Fibroblast of the conjunctiva (primary cell): ENCODE measurements around the gene PRKACA.
"Not testable (repeated sequence)": the region's sequence is repeated elsewhere in the genome, so short reads cannot be mapped to it uniquely, and the experiment has no call there.

Source experiments
- DNase-seq: peaks from one replicate; pipeline ENCODE4 v3.0.0-alpha.2; 2010; ENCODE audit warnings: low read depth

The PRKACA gene

DNA sequence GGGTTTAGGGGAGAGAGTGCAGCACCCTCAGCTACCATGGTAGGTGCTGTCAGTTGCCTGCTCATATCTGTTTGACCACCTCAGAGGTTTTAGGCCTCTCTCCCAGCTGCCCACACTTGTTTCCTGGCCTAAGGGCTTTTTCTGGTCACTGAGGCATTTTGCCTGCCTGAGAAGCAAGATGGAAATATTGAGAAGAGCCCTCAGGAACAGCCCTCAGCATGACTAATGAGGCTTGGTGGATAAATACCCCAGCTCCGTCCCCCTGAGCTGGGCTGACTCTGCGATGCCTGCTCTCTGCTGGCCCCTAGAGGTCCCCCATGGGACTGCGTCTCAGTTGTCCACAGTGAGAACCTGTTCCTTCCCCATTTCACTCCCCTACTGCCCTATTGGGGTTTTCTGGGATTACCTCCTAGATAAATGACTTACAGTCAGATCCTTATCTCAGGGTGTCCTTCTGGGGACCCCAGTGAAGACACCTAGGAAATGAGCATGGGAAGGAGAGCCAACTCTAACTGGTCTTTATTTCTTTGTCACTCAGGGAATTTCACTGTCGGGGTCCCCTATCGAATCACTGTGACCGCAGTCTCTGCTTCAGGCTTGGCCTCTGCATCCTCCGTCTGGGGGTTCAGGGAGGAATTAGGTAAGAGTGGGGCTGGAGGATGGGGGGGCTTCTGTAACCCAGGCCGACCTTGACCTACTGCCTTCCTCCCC, 69.0 kb downstream of the PRKACA start:
- DNase-seq = no peak

DNA sequence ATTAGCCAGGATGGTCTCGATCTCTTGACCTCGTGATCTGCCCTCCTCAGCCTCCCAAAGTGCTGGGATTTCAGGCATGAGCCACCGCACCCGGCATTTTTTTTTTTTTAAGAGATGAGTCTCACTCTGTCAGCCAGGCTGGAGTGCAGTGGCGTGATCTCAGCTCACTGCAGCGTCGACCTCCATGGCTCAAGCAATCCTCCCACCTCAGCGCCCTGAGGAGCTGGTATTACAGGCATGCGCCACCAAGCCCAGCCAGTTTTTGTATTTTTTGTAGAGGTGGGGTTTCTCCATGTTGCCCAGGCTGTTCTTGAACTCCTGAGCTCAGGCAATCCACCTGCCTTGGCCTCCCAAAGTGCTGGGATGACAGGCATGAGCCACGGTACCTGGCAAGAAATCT, 69.7 kb downstream of the PRKACA start:
- DNase-seq = not testable (repeated sequence)

DNA sequence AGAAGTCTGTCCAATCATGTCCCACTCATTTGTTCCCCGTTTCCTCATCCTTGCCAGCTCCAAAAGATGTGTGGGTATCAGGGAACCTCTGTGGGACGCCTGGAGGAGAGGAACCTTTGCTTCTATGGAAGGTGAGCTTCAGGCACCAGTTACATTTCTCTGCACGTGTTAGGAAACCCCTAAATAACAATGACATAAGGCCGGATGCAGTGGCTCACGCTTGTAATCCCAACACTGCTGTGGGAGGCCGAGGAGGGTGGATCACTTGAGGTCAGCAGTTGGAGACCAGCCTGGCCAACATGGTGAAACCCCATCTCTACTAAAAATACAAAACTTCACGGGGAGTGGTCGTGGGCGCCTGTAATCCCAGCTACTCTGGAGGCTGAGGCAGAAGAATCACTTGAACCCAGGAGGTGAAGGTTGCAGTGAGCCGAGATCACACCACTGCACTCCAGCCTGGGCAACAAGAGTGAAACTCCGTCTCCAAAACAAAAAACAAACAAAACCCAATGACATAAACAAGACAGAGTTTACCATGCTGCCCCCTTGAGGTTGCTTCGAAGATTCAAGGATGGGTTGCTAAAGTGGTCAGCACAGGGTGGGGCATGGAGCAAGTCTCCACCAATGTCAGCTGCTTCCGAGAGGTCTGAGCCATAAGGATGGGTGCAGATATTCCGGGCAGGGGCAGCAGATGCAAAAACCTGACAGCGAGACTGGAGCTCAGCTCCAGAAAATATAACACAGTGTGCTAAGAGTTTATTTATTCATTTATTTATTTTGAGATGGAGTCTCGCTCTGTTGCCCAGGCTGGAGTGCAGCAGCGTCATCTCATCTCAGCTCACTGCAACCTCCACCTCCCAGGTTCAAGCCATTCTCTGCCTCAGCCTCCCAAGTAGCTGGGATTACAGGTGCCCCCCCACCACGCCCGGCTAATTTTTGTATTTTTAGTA, 74.6 kb downstream of the PRKACA start:
- peak; percentile 69 for DNase-seq
